CD4-positive, alpha-beta T cell treated with Interleukin-2 at 100 ng/mL for 4 hours (primary cell): ENCODE measurements around the gene PLA2G3.
"Not testable (repeated sequence)": the region's sequence is repeated elsewhere in the genome, so short reads cannot be mapped to it uniquely, and the experiment has no call there.

Experiments used
- DNase-seq: peaks from one replicate; pipeline ENCODE4 v3.0.0-alpha.2; 2020; ENCODE audit warnings: low spot score

PLA2G3 gene

DNA sequence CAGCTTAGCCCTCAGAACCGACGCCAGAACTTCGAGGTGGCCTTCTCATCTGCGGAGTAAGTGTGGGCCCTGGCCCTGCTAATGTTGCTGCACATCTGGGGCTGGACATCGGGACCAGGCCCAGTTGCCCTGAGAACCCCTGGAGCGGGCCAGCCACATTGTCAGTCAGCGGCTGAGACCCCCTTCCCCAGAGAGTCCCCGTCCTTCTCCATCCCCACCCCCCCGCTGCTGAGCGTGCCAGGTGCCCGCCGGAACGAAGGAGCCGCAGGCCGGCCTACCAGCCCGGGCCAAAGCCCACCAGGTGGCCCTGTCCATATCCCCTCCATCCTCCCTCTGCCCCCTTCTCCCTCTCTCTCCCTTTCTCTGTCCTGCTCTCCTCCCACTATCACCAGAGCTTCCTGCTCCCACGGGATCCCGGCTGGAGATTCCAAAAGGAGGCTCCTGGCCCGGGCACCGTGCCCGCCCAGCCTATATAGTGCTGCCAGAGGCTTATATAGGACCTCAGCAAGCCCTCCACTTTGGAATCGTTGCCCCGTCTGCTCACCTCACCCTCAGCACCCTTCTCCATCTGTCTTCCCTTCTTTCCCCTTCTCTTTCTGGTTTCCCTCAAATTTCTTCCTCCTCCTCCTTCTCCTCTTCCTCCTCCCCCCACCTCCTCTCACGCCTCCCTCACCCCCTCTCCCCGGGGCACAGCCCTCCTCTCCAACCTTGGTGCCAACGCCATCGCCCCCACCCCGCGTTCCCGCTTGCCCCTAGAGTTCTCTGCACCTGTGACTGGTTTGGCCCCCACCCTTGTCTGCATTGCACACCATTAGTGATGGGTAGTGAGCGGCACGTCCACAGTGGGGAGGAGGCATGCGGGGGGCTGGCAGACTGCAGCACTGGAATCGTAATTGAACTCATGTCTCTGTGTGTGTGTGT lies 40.2 kb downstream of the PLA2G3 start:
- DNase-seq = no peak

DNA sequence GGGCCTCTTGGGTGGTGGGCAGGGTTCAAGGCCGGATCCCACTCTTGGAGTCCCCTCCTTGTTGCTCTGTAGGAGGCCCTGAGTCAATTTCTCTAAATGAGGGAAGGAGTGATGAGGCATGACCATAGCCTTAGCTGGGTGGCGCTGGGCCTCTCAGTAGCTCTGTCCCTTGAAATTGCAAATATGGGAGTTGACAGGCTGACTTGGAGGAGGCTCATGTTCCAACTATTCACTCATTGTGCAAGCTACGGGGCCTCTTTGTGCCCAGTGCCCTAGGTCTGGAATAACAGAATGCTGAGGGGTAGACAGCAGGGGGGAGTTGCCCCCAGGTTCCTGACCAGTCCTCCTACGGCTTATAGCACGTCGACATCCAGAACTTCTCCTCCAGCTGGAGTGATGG lies 40.9 kb downstream of the PLA2G3 start:
- DNase-seq = no peak

DNA sequence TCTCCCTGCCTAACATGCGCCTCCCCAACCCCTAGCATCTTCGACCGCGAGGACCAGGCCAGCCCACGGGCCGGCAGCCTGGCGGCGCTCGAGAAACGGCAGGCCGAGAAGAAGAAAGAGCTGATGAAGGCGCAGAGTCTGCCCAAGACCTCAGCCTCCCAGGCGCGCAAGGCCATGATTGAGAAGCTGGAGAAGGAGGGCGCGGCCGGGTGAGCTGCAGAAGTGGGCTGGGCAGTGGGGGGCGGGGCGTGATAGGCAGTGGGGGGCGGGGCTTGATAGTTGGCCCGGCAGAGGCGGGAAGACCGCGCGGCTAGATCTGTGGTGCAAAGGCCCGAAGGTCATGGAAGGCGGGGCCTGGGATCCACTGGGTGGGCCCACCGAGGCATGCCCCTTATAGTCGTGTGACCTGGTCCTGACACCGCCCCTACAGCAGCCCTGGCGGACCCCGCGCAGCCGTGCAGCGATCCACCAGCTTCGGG lies 41.6 kb downstream of the PLA2G3 start:
- DNase-seq = no peak

DNA sequence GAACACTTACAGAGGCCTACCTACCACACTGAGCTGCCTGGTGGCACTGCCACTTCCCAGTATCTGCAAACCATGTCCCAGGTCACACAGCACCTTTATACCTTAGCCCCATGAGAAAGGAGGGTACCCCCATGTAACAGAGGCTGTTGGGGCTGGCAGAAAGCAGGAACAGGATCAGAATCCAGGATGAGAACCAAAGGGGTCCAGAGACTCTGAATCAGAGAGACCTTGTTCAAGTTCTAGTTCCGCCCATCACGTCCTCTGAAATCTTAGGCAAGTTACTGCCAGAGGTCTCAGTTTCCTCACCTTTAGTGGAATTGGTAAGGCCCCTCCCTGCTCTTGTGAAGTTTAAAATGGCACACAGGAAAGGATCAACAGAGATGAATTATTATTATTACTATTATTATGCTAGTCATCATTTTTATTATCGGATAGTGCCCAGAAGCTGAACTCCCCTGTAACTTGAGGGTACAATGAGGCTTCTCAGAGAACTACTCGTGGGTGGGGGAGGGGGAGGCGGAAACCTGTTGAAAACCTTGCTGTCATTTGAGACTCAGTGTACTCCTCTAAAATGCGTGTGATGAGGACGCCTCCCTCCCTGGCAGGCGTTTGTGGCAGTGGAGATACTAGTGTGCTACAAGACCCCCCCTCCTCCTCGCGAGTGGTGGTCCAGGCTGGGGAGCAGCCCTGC lies 42.2 kb downstream of the PLA2G3 start:
- DNase-seq = no peak

DNA sequence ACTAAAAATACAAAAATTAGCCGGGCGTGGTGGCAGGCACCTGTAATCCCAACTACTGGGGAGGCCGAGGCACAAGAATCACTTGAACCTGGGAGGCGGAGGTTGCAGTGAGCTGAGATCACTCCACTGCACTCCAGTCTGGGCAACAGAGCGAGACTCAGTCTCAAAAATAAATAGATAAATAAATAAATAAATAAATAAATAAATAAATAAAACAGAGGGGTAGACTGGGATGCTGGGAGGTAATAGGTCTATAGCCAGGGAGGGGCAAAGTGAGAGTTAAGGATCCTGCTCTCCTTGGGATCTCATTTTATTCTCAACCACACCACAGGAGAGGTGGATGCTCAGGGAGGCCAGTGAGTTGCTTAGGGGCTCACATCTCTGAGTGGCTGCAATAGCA lies 42.8 kb downstream of the PLA2G3 start:
- not testable (repeated sequence) for DNase-seq

DNA sequence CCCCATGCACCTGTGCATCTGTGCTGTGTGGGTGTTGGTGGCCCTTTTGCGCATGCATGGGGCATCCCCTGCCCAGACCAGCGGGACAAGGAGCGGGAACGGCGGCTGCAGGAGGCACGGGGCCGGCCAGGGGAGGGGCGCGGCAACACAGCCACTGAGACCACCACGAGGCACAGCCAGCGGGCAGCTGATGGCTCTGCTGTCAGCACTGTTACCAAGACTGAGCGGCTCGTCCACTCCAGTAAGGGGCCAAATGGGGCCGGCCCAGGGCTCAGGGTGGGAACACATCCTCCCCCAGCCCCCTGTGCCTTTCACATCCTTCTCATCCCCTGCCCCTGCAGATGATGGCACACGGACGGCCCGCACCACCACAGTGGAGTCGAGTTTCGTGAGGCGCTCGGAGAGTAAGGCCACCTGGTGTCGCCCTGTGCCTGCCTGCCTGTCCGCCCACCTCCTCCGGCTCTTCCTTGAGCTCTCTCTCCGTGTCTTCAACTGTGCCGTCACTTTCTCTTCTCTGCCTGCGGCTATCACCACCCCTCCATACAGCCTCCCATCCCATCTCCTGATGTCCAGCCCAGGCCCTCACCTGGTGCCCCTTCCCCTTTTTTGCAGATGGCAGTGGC lies 43.5 kb downstream of the PLA2G3 start:
- no peak for DNase-seq

DNA sequence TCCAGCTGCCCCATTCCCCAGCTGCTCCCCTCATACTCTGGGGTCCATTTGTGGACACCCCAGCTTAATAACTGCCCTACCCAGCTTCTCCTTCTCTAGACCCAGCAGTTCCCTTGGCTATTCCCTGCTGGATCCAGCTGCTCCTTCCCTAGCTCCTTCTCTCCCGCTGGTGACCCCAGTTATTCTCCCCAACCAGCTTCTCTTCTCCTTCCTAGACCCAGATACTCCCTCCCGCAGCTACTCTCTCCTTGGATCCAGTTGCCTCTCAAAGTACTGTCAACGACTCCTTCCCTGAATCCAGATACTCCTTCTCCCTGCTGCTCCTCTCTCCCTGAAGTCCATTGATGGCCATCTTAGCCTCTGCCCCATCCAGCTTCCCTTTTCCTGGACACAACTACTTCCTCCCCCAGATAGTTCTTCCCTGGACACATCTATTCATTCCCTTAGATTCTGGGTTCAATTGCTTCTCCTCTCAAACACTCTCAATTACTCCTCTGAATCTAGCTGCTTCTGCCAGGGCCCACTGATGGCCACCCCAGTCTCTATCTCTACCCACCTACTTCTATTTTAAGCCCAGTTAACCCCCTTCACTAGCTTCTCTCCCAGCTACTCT lies 44.6 kb downstream of the PLA2G3 start:
- no peak for DNase-seq

DNA sequence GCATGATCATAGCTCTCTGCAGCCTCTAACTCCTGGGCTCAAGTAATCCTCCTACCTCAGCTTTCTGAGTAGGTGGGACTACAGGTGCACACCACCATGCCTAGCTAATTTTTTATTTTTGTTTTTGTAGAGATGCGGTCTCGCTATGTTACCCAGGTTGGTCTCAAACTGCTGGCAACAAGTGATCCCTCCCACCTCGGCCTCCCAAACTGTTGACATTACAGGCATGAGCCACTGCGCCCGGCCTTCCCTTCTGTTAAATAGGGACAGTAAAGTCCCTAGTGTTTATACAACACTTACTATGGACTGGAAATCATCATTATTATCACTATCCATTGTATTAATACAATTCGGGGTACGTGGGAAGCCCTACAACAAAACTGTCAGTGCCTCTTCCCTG lies 45.6 kb downstream of the PLA2G3 start:
- no peak for DNase-seq

DNA sequence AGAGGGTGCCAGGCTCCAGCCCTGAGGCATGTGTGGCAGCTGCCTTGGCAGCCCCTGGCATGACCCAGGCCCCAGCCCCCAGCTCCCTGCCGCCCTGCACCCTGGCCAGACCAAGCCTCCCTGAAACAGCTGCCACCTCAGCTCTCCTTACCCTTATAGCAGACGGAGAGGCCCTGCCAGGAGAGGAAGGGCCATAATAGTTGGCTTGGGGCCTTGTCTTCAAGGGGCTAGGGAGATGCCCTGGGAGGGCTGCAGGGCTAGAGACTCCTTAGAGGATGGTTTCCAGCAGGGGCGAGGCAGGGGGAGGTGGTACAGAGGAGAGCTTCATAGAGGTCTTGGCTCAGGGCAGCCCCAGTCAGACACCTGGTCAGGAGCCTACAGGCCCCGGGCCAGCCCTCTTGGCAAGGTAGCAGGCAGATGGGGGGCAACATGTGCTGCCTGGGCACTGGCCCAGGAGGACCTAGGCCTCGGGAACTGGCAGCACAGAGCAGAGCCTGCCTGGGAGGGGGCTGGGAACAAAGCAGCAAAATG lies 46.2 kb downstream of the PLA2G3 start:
- DNase-seq = no peak

DNA sequence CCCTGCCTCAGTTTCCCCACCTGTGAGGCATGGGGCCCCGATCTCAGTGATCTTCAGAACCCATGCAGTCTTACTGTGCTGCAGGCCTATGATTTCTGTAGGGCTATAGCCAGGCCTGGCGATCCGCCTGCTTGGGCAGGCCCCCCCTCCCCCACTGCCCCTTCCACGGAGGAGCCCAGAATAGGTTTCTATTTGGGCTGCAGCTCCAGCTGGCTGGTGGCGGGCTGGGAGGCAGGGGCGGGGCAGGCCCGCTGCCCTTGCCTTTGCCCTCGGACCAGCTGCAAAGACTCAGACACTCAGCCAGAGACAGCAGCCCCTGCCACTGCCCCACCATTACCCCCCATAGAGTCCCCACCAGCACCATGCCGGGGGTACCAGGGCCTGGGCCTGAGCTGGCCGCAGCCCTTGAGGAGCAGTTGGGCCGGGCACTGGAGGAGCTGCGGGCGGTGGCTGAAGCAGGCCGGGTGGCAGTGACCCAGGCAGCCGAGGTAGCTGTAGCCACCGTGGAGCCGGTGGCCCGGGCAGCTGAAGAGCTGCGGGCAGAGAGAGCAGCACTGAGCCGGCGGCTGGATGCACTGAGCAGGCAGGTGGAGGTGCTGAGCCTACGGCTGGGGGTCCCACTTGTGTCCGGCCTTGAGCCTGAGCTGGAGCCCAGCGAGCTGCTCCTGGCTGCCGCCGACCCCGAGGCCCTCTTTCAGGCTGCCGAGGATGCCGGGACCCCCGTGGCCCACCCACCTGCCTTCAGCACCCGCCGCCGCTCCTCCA lies 47.0 kb downstream of the PLA2G3 start:
- no peak for DNase-seq

DNA sequence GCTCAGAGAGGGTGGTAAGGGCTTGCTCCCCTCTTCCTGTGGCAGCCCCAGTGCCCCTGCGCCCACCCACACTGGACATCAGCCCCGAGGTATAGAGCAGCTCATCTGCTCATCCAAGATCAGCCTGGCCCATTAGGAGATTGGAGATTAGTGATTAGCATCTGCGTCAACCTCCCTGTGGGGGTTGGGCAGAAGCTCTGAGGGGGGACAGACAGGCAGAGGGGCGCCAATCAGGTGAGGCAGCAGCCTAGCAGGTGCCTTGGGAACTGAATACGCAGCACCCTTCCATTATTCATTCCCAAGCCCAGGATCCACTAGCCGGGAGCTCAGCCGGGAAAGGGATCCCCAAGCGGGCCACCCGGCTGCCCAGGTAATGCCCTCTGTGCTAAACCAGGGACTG lies 48.1 kb downstream of the PLA2G3 start:
- no peak for DNase-seq

DNA sequence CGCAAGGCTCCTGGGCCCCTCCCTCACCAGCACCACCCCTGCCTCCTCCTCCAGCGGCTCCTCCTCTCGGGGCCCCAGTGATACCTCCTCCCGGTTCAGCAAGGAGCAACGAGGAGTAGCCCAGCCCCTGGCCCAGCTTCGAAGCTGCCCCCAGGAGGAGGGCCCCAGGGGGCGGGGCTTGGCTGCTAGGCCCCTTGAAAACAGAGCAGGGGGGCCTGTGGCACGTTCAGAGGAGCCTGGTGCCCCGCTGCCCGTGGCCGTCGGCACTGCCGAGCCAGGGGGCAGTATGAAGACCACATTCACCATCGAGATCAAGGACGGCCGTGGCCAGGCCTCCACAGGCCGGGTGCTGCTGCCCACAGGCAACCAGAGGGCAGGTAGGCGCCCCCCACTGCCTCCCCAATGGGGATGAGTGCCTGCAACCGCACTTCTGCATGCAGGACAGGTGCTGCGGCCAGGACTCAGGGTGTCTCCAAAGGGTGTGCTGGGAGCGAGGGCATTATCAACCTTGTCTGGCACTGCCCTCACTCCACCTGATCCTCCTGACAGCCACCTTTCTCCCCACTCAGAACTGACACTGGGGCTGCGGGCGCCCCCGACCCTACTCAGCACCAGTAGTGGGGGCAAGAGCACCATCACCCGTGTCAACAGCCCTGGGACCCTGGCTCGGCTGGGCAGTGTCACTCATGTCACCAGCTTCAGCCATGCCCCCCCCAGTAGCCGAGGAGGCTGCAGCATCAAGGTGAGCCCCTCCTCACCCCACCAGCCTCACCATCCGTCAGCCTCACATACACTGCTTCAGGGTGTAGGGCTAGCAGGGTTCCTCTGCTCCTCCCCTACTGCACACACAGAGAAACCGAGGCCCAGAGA lies 49.0 kb downstream of the PLA2G3 start:
- DNase-seq = no peak

DNA sequence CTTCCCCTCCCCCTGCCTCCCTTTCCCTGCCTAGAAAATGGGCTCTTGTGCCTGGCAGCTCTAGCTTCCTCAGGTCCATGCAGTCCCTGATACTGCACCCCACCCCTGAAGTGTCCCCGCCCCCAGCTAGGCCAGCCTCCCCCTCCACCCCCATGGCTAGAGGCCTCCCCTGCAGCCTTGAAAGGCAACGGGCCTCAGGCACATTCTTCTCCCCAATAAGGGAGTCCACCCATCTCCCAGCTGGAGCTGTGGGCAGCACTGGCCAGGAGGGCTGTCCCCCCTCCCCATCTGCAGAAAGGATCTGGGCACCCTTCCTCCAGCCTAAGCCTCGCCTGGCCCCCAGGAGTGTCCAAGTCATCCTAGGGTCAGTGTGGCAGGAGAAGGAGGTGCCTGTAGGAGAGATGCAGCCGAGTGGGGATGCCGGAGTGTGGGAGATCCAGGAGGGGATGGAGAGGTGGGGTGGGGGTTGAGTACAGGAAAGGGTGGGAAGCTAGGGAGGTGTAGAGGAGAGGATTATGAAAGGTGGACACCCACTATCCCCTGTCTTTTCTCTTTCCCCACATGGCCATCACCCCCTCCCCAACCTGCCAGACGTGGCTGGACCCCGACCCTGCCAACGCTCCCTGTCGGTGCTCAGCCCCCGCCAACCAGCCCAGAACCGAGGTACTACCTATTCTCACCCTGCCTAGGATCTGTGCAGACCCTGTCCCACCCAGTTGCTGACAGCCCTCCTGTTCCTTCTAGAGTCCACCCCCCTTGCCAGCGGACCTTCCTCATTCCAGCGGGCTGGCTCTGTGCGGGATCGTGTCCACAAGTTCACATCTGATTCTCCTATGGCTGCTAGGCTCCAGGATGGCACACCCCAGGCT lies 49.9 kb downstream of the PLA2G3 start:
- no peak for DNase-seq

DNA sequence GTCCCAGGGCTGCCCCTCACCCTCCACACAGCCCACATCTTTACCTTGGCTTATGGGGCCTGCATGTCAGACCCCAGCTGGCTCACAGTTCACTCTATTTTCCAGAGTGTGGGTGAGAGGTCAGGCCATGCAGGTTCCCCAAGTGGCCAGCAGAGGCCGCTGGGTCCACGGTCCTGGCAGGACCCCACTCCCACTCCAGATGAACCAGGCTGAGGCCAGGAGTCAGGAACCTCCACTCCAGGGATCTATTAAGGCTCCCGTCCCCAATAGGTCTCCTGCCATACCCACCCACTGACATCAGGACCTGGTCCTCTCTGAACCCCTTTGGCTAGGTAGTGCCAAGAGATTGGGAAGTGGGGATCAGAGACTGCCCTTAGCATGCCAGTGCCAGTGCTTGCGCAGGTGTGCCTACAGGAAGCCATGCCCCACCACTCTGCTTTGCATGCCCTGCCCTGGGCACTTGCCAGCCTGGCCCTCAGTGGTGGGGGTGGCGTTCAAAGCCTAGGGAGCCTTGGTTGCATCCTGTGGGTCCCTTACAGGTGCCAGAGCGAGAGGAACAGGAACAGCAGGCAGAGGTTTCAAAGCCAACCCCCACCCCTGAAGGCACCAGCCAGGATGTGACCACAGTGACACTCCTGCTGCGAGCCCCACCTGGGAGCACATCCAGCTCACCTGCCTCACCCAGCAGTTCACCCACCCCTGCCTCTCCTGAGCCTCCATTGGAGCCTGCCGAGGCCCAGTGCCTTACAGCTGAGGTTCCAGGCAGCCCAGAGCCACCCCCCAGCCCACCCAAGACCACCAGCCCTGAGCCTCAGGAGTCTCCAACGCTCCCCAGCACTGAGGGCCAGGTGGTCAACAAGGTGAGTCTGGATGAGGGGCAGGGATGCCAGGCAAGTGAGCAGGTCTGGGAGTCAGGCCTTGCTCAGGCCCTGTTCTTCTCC lies 50.9 kb downstream of the PLA2G3 start:
- peak; percentile 48 for DNase-seq

DNA sequence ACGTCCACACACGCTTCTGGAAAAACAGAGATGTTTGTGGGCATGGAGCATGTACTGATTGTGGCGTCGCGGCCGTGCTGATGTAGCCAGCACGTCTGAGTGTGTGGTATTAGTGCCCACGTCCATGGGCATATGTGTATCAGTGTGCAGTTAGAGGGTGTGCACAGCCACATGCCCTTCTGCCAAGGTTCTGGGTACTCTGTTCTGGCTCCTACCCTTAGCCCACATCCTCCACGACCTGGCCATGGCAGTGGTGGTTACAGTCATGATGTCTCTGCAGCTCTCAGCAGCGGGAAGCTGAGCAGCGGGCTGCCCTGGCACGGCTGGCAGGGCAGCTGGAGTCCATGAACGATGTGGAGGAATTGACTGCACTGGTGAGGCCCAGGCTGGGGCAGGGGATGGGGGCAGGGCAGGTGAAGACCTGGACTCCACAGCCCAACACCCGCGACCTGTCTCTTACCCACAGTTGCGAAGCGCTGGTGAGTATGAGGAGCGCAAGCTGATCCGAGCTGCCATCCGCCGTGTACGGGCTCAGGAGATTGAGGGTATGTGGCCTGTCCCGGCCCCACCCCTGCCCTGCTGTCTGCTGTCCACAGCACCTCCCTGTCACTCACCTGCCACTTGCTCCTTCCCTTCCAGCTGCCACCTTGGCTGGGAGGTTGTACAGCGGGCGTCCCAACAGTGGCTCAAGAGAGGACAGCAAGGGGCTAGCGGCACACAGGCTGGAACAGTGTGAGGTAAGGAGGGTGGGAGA lies 51.9 kb downstream of the PLA2G3 start:
- no peak for DNase-seq

DNA sequence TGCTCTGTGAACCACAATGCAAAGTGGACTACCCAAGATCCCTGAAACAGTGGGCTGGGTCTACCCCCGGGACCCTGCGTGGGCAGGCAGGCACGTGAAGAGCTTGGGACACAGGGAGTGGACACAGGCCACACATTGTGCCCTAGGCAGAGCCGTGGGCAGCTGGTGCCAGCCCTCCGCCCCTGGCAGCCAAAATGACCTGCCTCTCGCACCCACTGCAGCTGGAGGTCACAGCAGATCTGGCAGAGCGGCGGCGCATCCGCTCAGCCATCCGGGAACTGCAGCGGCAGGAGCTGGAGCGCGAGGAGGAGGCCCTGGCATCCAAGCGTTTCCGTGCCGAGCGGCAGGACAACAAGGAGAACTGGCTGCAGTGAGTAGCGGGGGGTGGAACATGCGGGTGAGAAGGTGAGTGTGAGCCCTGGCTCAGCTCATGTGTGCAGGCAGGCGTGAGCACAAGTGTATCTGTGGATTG lies 52.5 kb downstream of the PLA2G3 start:
- DNase-seq = no peak

DNA sequence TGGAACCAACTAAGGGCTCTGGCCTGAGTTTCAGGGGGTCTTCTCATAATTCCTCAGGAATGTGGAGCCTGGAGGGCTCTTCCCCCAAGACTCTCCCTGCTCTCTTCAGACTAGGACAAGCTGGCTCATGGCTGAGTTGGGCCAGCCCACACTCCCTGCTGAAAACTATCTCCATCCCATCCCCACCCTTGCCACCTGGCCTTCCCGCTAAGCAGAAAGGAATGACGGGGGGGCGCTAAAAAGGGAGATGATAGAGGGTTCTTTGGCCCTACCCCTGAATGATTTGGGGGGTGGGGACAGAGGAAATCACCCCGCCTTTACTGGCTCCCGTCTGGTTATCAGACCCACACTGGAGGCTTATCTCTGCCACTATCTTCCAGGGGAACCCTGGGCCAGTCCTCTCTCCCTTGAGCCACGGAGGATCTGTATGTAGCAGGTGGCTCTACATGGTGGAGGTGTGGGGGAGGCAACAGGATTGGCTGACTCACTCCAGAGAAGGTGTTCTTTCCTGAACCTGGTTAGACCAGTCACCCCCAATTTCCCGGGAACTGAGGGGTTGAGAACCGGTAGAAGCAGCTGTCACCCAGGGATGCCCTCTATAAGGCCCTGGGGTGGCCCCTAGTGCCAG lies 53.5 kb downstream of the PLA2G3 start:
- DNase-seq = no peak
